ENCODE data around the gene GALNS.

GRCh38 chr16:88831838-88832237 is 24.9 kb downstream of the GALNS start:
- no peak for TF ChIP-seq CTCF (IDR thresholded peaks at IDR 0.05)
- TF ChIP-seq POLR2AphosphoS5 (IDR thresholded peaks at IDR 0.05; ENCODE audit: low read depth, low read length), result no peak

All from Panc1 (cell line).